Kidney (tissue), 14 donors: Measurements from ENCODE around the gene MAD1L1. TPM values are rescaled to one million over a fixed set of nuclear protein-coding genes. Genes with fewer than 3 reads are reported as not detected.

Source experiments
- DNase-seq, 5 donors: peaks; one replicate each; pipeline ENCODE4 v3.0.0-alpha.2; 2013 to 2020
- FAIRE-seq: peaks from 2 replicates; lab custom pipeline; 2012; peaks lifted over from hg19 to GRCh38; lab: Jason Lieb, UNC
- H3K27ac ChIP-seq, 2 donors: one replicate each; pipeline ENCODE4 v1.7.0; 2013; ENCODE audit warnings: low read depth in 2 of 2, low read length in 2 of 2, inconsistent platforms in 1 of 2
- H3K27me3 ChIP-seq: one replicate; pipeline ENCODE4 v1.7.1; 2013; ENCODE audit warnings: low read length, inconsistent platforms; ENCODE audit not compliant: control insufficient read depth, insufficient read depth
- H3K36me3 ChIP-seq, 3 donors: one replicate each; pipeline versions ENCODE4 v1.7.0 to v1.7.1; 2013; ENCODE audit warnings: low read length in 3 of 3, control low read depth in 1 of 3, inconsistent platforms in 1 of 3; ENCODE audit not compliant: insufficient read depth in 3 of 3, control insufficient read depth in 2 of 3
- H3K4me1 ChIP-seq, 3 donors: one replicate each; pipeline versions ENCODE4 v1.7.0 to v1.7.1; 2013; ENCODE audit warnings: low read length in 3 of 3, inconsistent platforms in 1 of 3, low read depth in 1 of 3; ENCODE audit not compliant: control insufficient read depth in 2 of 3, insufficient read depth in 2 of 3
- H3K4me3 ChIP-seq, 3 donors: one replicate each; pipeline versions ENCODE4 v1.7.0 to v1.8.1; 2013; ENCODE audit warnings: low read length in 3 of 3, control low read depth in 1 of 3, inconsistent platforms in 1 of 3
- H3K9ac ChIP-seq, 3 donors: one replicate each; pipeline versions ENCODE4 v1.7.0 to v1.7.1; 2013; ENCODE audit warnings: low read length in 3 of 3, control low read depth in 1 of 3, inconsistent platforms in 1 of 3
- H3K9me3 ChIP-seq, 3 donors: one replicate each; pipeline versions ENCODE4 v1.7.0 to v1.7.1; 2013; ENCODE audit warnings: low read length in 3 of 3, control low read depth in 1 of 3, inconsistent platforms in 1 of 3; ENCODE audit not compliant: control insufficient read depth in 2 of 3, insufficient read depth in 1 of 3
- intact Hi-C: fragments of 100-400 bp; cut with DNase I; formaldehyde crosslinking; loops from one replicate; pipeline ENCODE4 v1.11.1; 2022
- polyA plus RNA-seq: library from polyadenylated mRNA; stranded (reverse); fragments of 350-450 nt; fragmentation: Illumina TruSeq; extraction: RNeasy Lipid Tissue Mini Kit (QIAGEN cat#74804); gene quantifications from one replicate; pipeline ENCODE4 v1.2.3, GENCODE V29; 2014; ENCODE audit warnings: low read depth, low replicate concordance; ENCODE audit not compliant: insufficient read depth
- total RNA-seq: library from RNA; stranded (reverse); fragmentation: NEBNext Ultra II Directional; extraction: Animal tissue kit (Norgen Biotek cat#: 25700); gene quantifications from one replicate; pipeline ENCODE4 v1.2.1, GENCODE V29; 2021
- TF ChIP-seq, protein P1 (sequence below): IDR thresholded peaks from 3 replicates; pipeline ENCODE4 v1.5.1; 2012; ENCODE audit warnings: mild to moderate bottlenecking, moderate library complexity, borderline replicate concordance; ENCODE audit not compliant: insufficient read depth; ENCODE audit errors: extremely low read depth
- donor health status: control.
- donor health status: control.
- donor health status: control.
- donor health status: control.
- donor health status: control.
- donor health status: DM: yes; HTN: yes; CAD: no.
- donor health status: Normal renal cell carcinoma (clear cell type).

Gene MAD1L1
- total and polyA plus RNA-seq, 2 donors from 2014 or later, result 33.2 to 45.2 TPM

GRCh38 chr7:1927937-1928644 is 304.7 kb downstream of the MAD1L1 start:
- Histone ChIP-seq H3K27ac (no peak overlapping the region), H3K36me3 (no peaks in the 10 kb centered on the region), H3K4me1 (no peaks in the 10 kb centered on the region), H3K27me3 (no peaks in the 10 kb centered on the region), H3K9ac (no peak overlapping the region), H3K4me3 (no peak overlapping the region), H3K9me3 (no peaks in the 10 kb centered on the region)
- DNase-seq (peak in 1 of 5 donors; percentile 56), FAIRE-seq (no peak)
- intact Hi-C loops, result no loop called here
- TF ChIP-seq, protein P1, sequence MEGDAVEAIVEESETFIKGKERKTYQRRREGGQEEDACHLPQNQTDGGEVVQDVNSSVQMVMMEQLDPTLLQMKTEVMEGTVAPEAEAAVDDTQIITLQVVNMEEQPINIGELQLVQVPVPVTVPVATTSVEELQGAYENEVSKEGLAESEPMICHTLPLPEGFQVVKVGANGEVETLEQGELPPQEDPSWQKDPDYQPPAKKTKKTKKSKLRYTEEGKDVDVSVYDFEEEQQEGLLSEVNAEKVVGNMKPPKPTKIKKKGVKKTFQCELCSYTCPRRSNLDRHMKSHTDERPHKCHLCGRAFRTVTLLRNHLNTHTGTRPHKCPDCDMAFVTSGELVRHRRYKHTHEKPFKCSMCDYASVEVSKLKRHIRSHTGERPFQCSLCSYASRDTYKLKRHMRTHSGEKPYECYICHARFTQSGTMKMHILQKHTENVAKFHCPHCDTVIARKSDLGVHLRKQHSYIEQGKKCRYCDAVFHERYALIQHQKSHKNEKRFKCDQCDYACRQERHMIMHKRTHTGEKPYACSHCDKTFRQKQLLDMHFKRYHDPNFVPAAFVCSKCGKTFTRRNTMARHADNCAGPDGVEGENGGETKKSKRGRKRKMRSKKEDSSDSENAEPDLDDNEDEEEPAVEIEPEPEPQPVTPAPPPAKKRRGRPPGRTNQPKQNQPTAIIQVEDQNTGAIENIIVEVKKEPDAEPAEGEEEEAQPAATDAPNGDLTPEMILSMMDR, result no peak

GRCh38 chr7:1926908-1927306 is 305.8 kb downstream of the MAD1L1 start:
- intact Hi-C loops, result no loop called here
- Histone ChIP-seq H3K9me3 (no peaks in the 10 kb centered on the region), H3K4me3 (no peak overlapping the region), H3K4me1 (no peaks in the 10 kb centered on the region), H3K27ac (no peak overlapping the region), H3K27me3 (no peaks in the 10 kb centered on the region), H3K9ac (no peak overlapping the region), H3K36me3 (no peaks in the 10 kb centered on the region)
- DNase-seq, result no peak
- TF ChIP-seq, protein P1, result no peak
- FAIRE-seq, result no peak

DNA sequence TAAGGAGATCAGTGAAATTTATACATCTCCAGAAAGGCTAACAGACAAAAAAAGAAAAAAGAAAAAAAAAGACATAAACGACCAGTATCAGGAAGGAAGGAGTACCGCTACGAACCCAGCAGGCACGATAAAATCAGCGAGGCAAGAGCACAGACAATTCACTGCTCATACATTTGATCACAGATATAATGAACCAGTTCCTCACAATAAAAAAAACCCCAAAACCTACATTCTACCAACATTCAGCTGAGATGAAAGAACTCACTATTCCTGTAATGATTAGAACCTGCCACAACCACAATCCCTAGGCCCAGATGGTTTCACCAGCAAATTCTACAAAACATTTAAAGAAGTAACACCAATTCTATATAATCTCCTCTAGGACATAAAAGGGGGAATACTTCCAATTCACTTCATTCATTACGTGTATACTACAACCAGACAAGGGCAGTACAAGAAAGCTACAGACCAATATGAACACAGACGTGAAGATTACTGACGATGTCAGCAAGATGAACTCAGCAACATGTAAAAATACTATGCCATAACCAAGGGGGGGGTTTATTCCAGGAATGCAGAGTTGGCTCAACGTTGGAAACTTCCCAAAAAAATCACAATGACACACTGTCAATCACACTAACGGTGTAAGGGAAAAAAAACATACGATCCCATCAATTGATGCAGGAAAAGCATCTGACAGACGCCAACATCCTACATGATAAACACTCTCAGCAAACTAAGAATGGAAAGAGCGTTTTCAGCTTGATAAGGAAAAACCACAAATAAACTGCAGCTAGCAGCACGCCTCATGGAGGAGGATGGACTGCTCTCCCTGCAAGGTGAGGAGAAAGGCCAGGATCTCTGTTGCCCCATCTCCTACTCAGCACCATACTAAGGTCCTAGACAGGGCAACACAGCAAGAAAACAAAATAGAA is 306.5 kb downstream of the MAD1L1 start:
- FAIRE-seq (no peak), DNase-seq (no peak)
- Histone ChIP-seq H3K27me3 (no peaks in the 10 kb centered on the region), H3K9me3 (no peaks in the 10 kb centered on the region), H3K4me1 (no peaks in the 10 kb centered on the region), H3K27ac (no peak overlapping the region), H3K4me3 (no peak overlapping the region), H3K36me3 (no peaks in the 10 kb centered on the region), H3K9ac (no peak overlapping the region)
- TF ChIP-seq, protein P1, result no peak
- intact Hi-C loops, result no loop called here
